WTC11 (cell line): ENCODE measurements around the gene PHOSPHO2. TPM values are rescaled to one million over a fixed set of nuclear protein-coding genes. Genes with fewer than 3 reads are reported as not detected.

ENCODE experiments used
- ATAC-seq: fragments of 200-7000 bp; cut with Tn5 transposase; 2 replicates; pipeline ENCODE4 v1.10.0; 2021; ENCODE audit warnings: mild to moderate bottlenecking, moderate library complexity
- CTCF ChIA-PET: fragments of 300-600 bp; sonication (Branson Sonifier 250); formaldehyde crosslinking; loops from one replicate; lab custom pipeline; 2021; ENCODE audit warnings: antibody characterized with exemption; lab: Charles Lee
- POLR2A ChIA-PET: fragments of 350-600 bp; sonication (Branson Sonifier 250); formaldehyde crosslinking; loops from one replicate; lab custom pipeline; 2021; ENCODE audit warnings: antibody characterized with exemption; lab: Charles Lee
- DNase-seq: peaks from one replicate; pipeline ENCODE4 v3.0.0; 2021; ENCODE audit warnings: low spot score
- H3K27ac Mint-ChIP-seq: 2 replicates; pipeline ENCODE4 v1.8.0; 2021; ENCODE audit warnings: mixed read lengths
- H3K27me3 Mint-ChIP-seq: 2 replicates; pipeline ENCODE4 v1.8.0; 2021; ENCODE audit warnings: low read depth, mild to moderate bottlenecking, moderate library complexity, mixed read lengths
- H3K36me3 Mint-ChIP-seq: 2 replicates; pipeline ENCODE4 v1.8.0; 2021; ENCODE audit warnings: mixed read lengths
- H3K4me1 Mint-ChIP-seq: 2 replicates; pipeline ENCODE4 v1.8.0; 2022; ENCODE audit warnings: mixed read lengths
- H3K4me3 Mint-ChIP-seq: 2 replicates; pipeline ENCODE4 v1.8.0; 2021; ENCODE audit warnings: mild to moderate bottlenecking, moderate library complexity, mixed read lengths
- H3K9me3 Mint-ChIP-seq: 2 replicates; pipeline ENCODE4 v1.8.0; 2021; ENCODE audit warnings: mixed read lengths
- ATF6 ChIP-seq: sonication (generic); formaldehyde crosslinking; IDR thresholded peaks from 2 replicates; pipeline ENCODE4 v1.8.1; 2023; ENCODE audit warnings: mild to moderate bottlenecking, missing genetic modification reagents
- FOXK1 ChIP-seq: sonication (generic); formaldehyde crosslinking; IDR thresholded peaks from 2 replicates; pipeline ENCODE4 v1.8.0; 2022; ENCODE audit warnings: mild to moderate bottlenecking, moderate library complexity, missing genetic modification reagents
- GRHL2 ChIP-seq: fragments of 250-450 bp; sonication (Bioruptor Pico); IDR thresholded peaks from 2 replicates; pipeline ENCODE4 v1.8.0; 2022; ENCODE audit warnings: mild to moderate bottlenecking, moderate library complexity; ENCODE audit not compliant: insufficient replicate concordance, severe bottlenecking
- GTF2I ChIP-seq: fragments of 250-450 bp; sonication (Bioruptor Pico); conservative IDR thresholded peaks from 2 replicates; pipeline ENCODE4 v1.4.0; 2021; ENCODE audit warnings: mild to moderate bottlenecking
- JAZF1 ChIP-seq: fragments of 250-450 bp; sonication (Bioruptor Pico); IDR thresholded peaks from 2 replicates; pipeline ENCODE4 v1.9.0; 2021; ENCODE audit warnings: moderate library complexity, mild to moderate bottlenecking, inconsistent platforms
- NFYB ChIP-seq: sonication (generic); formaldehyde crosslinking; conservative IDR thresholded peaks from 2 replicates; pipeline ENCODE4 v1.8.0; 2022; ENCODE audit warnings: low read depth, missing genetic modification reagents
- NR2C2 ChIP-seq: sonication (generic); formaldehyde crosslinking; IDR thresholded peaks from 2 replicates; pipeline ENCODE4 v1.8.0; 2022; ENCODE audit warnings: mild to moderate bottlenecking, missing genetic modification reagents
- RELA ChIP-seq: sonication (generic); formaldehyde crosslinking; IDR thresholded peaks from 2 replicates; pipeline ENCODE4 v1.8.1; 2022; ENCODE audit warnings: missing genetic modification reagents, mild to moderate bottlenecking, borderline replicate concordance
- SOX15 ChIP-seq: fragments of 250-450 bp; sonication (Bioruptor Pico); IDR thresholded peaks from 2 replicates; pipeline ENCODE4 v1.9.0; 2021; ENCODE audit warnings: mild to moderate bottlenecking
- TCF7 ChIP-seq: sonication (generic); formaldehyde crosslinking; IDR thresholded peaks from 2 replicates; pipeline ENCODE4 v1.8.0; 2022; ENCODE audit warnings: mild to moderate bottlenecking, low read depth, missing genetic modification reagents, moderate library complexity
- TEAD1 ChIP-seq: sonication (generic); formaldehyde crosslinking; IDR thresholded peaks from 2 replicates; pipeline ENCODE4 v1.8.0; 2022; ENCODE audit warnings: mild to moderate bottlenecking, missing genetic modification reagents
- ZNF121 ChIP-seq: sonication (generic); formaldehyde crosslinking; IDR thresholded peaks from 2 replicates; pipeline ENCODE4 v1.8.0; 2023; ENCODE audit warnings: missing genetic modification reagents
- ZNF138 ChIP-seq: sonication (generic); formaldehyde crosslinking; conservative IDR thresholded peaks from 2 replicates; pipeline ENCODE4 v1.8.1; 2022; ENCODE audit warnings: mild to moderate bottlenecking, moderate library complexity, missing genetic modification reagents
- ZNF232 ChIP-seq: sonication (generic); formaldehyde crosslinking; IDR thresholded peaks from 2 replicates; pipeline ENCODE4 v1.8.0; 2022; ENCODE audit warnings: mild to moderate bottlenecking, missing genetic modification reagents
- ZNF281 ChIP-seq: sonication (generic); formaldehyde crosslinking; IDR thresholded peaks from 2 replicates; pipeline ENCODE4 v1.8.0; 2023; ENCODE audit warnings: mild to moderate bottlenecking, missing genetic modification reagents
- ZNF396 ChIP-seq: fragments of 250-450 bp; sonication (Bioruptor Pico); IDR thresholded peaks from 2 replicates; pipeline ENCODE4 v1.8.0; 2021; ENCODE audit warnings: mild to moderate bottlenecking, moderate library complexity, borderline replicate concordance
- ZNF423 ChIP-seq: fragments of 250-450 bp; sonication (Bioruptor Pico); IDR thresholded peaks from 2 replicates; pipeline ENCODE4 v2.1.2; 2022; ENCODE audit warnings: mild to moderate bottlenecking, moderate library complexity
- ZNF671 ChIP-seq: fragments of 250-450 bp; sonication (Bioruptor Pico); IDR thresholded peaks from 2 replicates; pipeline ENCODE4 v1.8.0; 2021; ENCODE audit warnings: mild to moderate bottlenecking
- total RNA-seq: library from RNA; stranded (reverse); gene quantifications from 3 replicates; pipeline ENCODE4 v1.2.3, GENCODE V29; 2021
- TF ChIP-seq, protein P1 (sequence below): sonication (generic); formaldehyde crosslinking; IDR thresholded peaks from 2 replicates; pipeline ENCODE4 v1.8.0; 2022; ENCODE audit warnings: mild to moderate bottlenecking, missing genetic modification reagents
- TF ChIP-seq, protein P2 (sequence below): sonication (generic); formaldehyde crosslinking; IDR thresholded peaks from 2 replicates; pipeline ENCODE4 v1.8.1; 2023; ENCODE audit warnings: mild to moderate bottlenecking, missing genetic modification reagents
- TF ChIP-seq, protein P3 (sequence below): sonication (generic); formaldehyde crosslinking; IDR thresholded peaks from 2 replicates; pipeline ENCODE4 v1.8.0; 2023; ENCODE audit warnings: missing genetic modification reagents, mild to moderate bottlenecking, borderline replicate concordance
- TF ChIP-seq, protein P4 (sequence below): sonication (generic); formaldehyde crosslinking; IDR thresholded peaks from 2 replicates; pipeline ENCODE4 v1.8.1; 2023; ENCODE audit warnings: mild to moderate bottlenecking, missing genetic modification reagents, borderline replicate concordance

Gene PHOSPHO2
- total RNA-seq, 1 experiment from 2014 or later = 6.1 TPM

GRCh38 chr2:169673921-169674320, 20.3 kb upstream of the PHOSPHO2 start (continued):
- TF ChIP-seq GRHL2 (CRISPR knock-in tag) (no peak), ATF6 (CRISPR knock-in tag) (no peak), ZNF396 (CRISPR knock-in tag) (no peak), ZNF281 (CRISPR knock-in tag) (no peak), NR2C2 (no peak), NFYB (CRISPR knock-in tag) (no peak), ZNF121 (CRISPR knock-in tag) (no peak), TCF7 (CRISPR knock-in tag) (no peak), ZNF232 (CRISPR knock-in tag) (no peak)

DNA sequence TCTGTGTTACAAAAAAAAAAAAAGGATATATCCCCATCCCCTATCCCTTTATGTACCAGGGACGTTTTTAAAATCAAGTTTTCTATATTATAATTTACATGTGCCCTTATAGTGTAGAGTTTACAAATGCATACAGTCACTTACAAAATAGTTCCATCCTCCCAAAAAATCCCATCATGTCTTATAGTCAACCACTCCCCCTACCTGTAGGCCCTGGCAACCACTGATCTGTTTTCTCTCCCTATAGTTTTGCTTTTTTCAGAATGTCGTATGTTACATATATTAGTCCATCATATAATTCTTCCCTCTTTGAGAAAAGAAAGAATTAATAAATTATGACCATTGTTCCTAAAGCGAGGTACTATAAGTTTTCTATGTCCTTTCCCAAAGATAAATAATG, 17.9 kb upstream of the PHOSPHO2 start:
- ATAC-seq (peak; percentile 39), DNase-seq (no peak)
- POLR2A ChIA-PET = no interaction called here
- H3K27me3 Mint-ChIP-seq = peaks cover 1% of the 10 kb centered on the region; the same call in 1 of the 2 replicates
- CTCF ChIA-PET = interaction anchor here (0.9 kb wide), 1 partner anchor 9 kb away, joined by 4 read pairs; no protein-coding TSS in a partner anchor
- H3K36me3 Mint-ChIP-seq = no peaks in the 10 kb centered on the region; the same call in 1 of the 2 replicates
- no peak overlapping the region for H3K27ac Mint-ChIP-seq
- H3K4me1 Mint-ChIP-seq = peaks cover 16% of the 10 kb centered on the region
- no peak overlapping the region for H3K4me3 Mint-ChIP-seq
- peaks cover 5% of the 10 kb centered on the region for H3K9me3 Mint-ChIP-seq
- TF ChIP-seq, protein P1, sequence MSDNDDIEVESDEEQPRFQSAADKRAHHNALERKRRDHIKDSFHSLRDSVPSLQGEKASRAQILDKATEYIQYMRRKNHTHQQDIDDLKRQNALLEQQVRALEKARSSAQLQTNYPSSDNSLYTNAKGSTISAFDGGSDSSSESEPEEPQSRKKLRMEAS (CRISPR knock-in tag) = no peak
- TF ChIP-seq ZNF423 (CRISPR knock-in tag) (no peak), ZNF138 (no peak), RELA (no peak), GTF2I (CRISPR knock-in tag) (no peak), JAZF1 (CRISPR knock-in tag) (no peak), FOXK1 (CRISPR knock-in tag) (no peak), SOX15 (no peak), ZNF671 (CRISPR knock-in tag) (no peak), TEAD1 (no peak)
- TF ChIP-seq, protein P2, sequence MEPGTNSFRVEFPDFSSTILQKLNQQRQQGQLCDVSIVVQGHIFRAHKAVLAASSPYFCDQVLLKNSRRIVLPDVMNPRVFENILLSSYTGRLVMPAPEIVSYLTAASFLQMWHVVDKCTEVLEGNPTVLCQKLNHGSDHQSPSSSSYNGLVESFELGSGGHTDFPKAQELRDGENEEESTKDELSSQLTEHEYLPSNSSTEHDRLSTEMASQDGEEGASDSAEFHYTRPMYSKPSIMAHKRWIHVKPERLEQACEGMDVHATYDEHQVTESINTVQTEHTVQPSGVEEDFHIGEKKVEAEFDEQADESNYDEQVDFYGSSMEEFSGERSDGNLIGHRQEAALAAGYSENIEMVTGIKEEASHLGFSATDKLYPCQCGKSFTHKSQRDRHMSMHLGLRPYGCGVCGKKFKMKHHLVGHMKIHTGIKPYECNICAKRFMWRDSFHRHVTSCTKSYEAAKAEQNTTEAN (CRISPR knock-in tag) = no peak
- TF ChIP-seq, protein P3, sequence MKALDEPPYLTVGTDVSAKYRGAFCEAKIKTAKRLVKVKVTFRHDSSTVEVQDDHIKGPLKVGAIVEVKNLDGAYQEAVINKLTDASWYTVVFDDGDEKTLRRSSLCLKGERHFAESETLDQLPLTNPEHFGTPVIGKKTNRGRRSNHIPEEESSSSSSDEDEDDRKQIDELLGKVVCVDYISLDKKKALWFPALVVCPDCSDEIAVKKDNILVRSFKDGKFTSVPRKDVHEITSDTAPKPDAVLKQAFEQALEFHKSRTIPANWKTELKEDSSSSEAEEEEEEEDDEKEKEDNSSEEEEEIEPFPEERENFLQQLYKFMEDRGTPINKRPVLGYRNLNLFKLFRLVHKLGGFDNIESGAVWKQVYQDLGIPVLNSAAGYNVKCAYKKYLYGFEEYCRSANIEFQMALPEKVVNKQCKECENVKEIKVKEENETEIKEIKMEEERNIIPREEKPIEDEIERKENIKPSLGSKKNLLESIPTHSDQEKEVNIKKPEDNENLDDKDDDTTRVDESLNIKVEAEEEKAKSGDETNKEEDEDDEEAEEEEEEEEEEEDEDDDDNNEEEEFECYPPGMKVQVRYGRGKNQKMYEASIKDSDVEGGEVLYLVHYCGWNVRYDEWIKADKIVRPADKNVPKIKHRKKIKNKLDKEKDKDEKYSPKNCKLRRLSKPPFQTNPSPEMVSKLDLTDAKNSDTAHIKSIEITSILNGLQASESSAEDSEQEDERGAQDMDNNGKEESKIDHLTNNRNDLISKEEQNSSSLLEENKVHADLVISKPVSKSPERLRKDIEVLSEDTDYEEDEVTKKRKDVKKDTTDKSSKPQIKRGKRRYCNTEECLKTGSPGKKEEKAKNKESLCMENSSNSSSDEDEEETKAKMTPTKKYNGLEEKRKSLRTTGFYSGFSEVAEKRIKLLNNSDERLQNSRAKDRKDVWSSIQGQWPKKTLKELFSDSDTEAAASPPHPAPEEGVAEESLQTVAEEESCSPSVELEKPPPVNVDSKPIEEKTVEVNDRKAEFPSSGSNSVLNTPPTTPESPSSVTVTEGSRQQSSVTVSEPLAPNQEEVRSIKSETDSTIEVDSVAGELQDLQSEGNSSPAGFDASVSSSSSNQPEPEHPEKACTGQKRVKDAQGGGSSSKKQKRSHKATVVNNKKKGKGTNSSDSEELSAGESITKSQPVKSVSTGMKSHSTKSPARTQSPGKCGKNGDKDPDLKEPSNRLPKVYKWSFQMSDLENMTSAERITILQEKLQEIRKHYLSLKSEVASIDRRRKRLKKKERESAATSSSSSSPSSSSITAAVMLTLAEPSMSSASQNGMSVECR (CRISPR knock-in tag) = no peak
- TF ChIP-seq, protein P4, sequence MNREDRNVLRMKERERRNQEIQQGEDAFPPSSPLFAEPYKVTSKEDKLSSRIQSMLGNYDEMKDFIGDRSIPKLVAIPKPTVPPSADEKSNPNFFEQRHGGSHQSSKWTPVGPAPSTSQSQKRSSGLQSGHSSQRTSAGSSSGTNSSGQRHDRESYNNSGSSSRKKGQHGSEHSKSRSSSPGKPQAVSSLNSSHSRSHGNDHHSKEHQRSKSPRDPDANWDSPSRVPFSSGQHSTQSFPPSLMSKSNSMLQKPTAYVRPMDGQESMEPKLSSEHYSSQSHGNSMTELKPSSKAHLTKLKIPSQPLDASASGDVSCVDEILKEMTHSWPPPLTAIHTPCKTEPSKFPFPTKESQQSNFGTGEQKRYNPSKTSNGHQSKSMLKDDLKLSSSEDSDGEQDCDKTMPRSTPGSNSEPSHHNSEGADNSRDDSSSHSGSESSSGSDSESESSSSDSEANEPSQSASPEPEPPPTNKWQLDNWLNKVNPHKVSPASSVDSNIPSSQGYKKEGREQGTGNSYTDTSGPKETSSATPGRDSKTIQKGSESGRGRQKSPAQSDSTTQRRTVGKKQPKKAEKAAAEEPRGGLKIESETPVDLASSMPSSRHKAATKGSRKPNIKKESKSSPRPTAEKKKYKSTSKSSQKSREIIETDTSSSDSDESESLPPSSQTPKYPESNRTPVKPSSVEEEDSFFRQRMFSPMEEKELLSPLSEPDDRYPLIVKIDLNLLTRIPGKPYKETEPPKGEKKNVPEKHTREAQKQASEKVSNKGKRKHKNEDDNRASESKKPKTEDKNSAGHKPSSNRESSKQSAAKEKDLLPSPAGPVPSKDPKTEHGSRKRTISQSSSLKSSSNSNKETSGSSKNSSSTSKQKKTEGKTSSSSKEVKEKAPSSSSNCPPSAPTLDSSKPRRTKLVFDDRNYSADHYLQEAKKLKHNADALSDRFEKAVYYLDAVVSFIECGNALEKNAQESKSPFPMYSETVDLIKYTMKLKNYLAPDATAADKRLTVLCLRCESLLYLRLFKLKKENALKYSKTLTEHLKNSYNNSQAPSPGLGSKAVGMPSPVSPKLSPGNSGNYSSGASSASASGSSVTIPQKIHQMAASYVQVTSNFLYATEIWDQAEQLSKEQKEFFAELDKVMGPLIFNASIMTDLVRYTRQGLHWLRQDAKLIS (CRISPR knock-in tag) = no peak
